SK-N-MC (cell line): ENCODE measurements around the gene USH1G.

Experiments
- EZH2 ChIP-seq: fragments of 200-600 bp; sonication (generic); IDR thresholded peaks from one replicate; pipeline ENCODE4 v1.6.1; 2017; ENCODE audit warnings: antibody characterized with exemption
- FOXP2 ChIP-seq: optimal IDR thresholded peaks from 2 replicates; pipeline ENCODE3; 2011; ENCODE audit warnings: mild to moderate bottlenecking, moderate library complexity; ENCODE audit not compliant: insufficient read depth; ENCODE audit errors: extremely low read length, control extremely low read depth
- POLR2AphosphoS5 ChIP-seq: IDR thresholded peaks from 2 replicates; pipeline ENCODE4 v1.6.1; 2012; ENCODE audit warnings: mild to moderate bottlenecking, low read depth, low read length, borderline replicate concordance

DNA sequence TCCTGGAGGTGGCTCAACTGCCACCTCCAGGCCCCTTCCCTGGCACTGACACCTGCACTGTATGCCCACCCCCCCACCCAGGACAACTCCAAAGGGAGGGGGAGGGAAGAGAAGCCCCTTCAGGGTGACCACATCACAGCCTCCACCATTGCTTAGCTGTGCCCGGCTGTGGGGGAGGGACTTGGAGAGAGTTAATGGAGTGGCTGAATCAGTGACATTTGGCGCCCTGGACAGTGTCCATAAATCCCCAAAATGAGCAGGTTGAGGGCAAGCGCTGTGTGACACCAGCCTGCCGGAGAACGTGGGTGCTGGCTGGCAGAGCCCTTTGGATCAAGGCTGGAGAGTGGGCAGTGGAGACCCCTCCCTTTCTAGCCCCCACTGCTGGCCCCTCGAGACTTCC is 883 bp downstream of the USH1G start:
- no peak for TF ChIP-seq POLR2AphosphoS5
- TF ChIP-seq EZH2, result no peak
- no peak for TF ChIP-seq FOXP2
